Naive thymus-derived CD8-positive, alpha-beta T cell (primary cell): ENCODE results near the gene CLTCL1. TPM values are rescaled to one million over a fixed set of nuclear protein-coding genes. Genes with fewer than 3 reads are reported as not detected.
"Not testable (repeated sequence)": the region's sequence is repeated elsewhere in the genome, so short reads cannot be mapped to it uniquely, and the experiment has no call there.

Source experiments
- ATAC-seq, 2 donors: fragments of 150-1000 bp; cut with Tn5 transposase in 1 of 2; sonication (Bioruptor Pico), chemical (Tn5 transposase) in 1 of 2; 1 replicate in 1 of 2; 2 replicates in 1 of 2; pipeline ENCODE4 v1.10.0; 2021; ENCODE audit warnings: mild to moderate bottlenecking in 2 of 2, moderate library complexity in 2 of 2
- POLR2A ChIA-PET: fragments of 350-600 bp; sonication (Branson Sonifier 250); formaldehyde crosslinking; loops from one replicate; lab custom pipeline; 2021; ENCODE audit warnings: antibody characterized with exemption; lab: Charles Lee
- DNase-seq, 10 donors: peaks; one replicate each; pipeline versions ENCODE4 v3.0.0 to v3.0.0-alpha.2; 2020 to 2022
- H3K27ac Mint-ChIP-seq, 10 donors: one replicate each; pipeline ENCODE4 v1.8.0; 2020 to 2022; ENCODE audit warnings: mild to moderate bottlenecking in 10 of 10, mixed read lengths in 10 of 10, moderate library complexity in 4 of 10, inconsistent platforms in 1 of 10
- H3K27me3 Mint-ChIP-seq, 5 donors: one replicate each; pipeline ENCODE4 v1.8.0; 2021 to 2022; ENCODE audit warnings: mixed read lengths in 5 of 5
- H3K36me3 Mint-ChIP-seq, 3 donors: one replicate each; pipeline ENCODE4 v1.8.0; 2020 to 2022; ENCODE audit warnings: mixed read lengths in 3 of 3, mild to moderate bottlenecking in 2 of 3, inconsistent platforms in 1 of 3
- H3K4me1 Mint-ChIP-seq, 4 donors: one replicate each; pipeline ENCODE4 v1.8.0; 2021 to 2022; ENCODE audit warnings: mixed read lengths in 4 of 4
- H3K4me3 Mint-ChIP-seq, 10 donors: one replicate each; pipeline ENCODE4 v1.8.0; 2020 to 2022; ENCODE audit warnings: mild to moderate bottlenecking in 10 of 10, mixed read lengths in 10 of 10, moderate library complexity in 6 of 10, inconsistent platforms in 1 of 10
- H3K9me3 Mint-ChIP-seq, 9 donors: one replicate each; pipeline ENCODE4 v1.8.0; 2020 to 2022; ENCODE audit warnings: mixed read lengths in 9 of 9, mild to moderate bottlenecking in 3 of 9, inconsistent platforms in 1 of 9, moderate library complexity in 1 of 9
- polyA plus RNA-seq, 3 donors: library from polyadenylated mRNA; unstranded; fragments of 300-500 nt; fragmentation: Illumina TruSeq; gene quantifications; one replicate each; pipeline ENCODE4 v1.2.3, GENCODE V29; 2021
- total RNA-seq, 8 experiments: library from RNA in 2 of 8; stranded (reverse) in 2 of 8; gene quantifications; one replicate each; pipeline ENCODE4 v1.2.3 and lab custom pipeline; 2021 to 2026

Gene CLTCL1
- total and polyA plus RNA-seq, 5 experiments from 2014 or later = 0.07 to 2.3 (median 0.61) TPM

DNA sequence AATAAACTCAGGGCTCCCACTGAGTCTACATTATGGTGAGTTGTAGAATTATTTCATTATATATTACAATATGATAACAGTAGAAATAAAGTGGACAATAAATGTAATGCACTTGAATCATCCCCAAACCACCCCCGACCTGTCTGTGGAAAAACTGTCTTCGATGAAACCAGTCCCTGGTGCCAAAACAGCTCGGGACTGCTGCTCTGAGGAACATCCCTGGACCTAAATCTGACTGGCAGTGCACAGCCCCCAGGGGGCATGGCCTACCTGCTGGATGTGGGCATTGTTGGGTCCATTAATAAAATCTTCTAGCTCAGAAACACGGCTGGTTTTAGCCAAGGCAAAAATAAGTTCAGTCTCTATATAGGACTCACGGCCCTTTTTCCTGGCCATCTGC is 83.6 kb downstream of the CLTCL1 start:
- no peak overlapping the region for H3K27ac Mint-ChIP-seq

DNA sequence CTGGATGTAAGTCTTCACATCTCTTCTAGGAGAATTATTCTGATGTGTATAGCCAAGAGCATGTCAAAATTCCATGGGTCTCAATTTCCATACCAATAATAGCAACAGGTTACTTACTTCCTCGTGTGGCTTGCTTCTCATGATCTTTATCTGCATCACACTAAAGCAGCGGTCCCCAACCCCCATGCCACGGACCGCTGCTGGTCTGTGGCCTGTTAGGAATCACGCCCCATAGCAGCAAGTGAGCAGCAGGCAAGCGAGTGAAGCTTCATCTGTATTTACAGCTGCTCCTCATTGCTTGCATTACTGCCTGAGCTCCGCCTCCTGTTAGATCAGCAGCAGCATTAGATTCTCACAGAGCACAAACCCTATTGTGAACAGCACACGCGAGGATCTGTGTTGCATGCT is 84.1 kb downstream of the CLTCL1 start:
- POLR2A ChIA-PET = no interaction called here
- peaks cover 0 to 7% (median 0%) of the 10 kb centered on the region in 4 donors for H3K4me1 Mint-ChIP-seq
- no peak overlapping the region for H3K27ac Mint-ChIP-seq
- peaks cover 11 to 36% (median 23%) of the 10 kb centered on the region in 5 donors for H3K27me3 Mint-ChIP-seq
- DNase-seq (no peak), ATAC-seq (no peak)
- peaks cover 0 to 6% (median 0%) of the 10 kb centered on the region in 9 donors for H3K9me3 Mint-ChIP-seq
- H3K36me3 Mint-ChIP-seq = peaks cover 0 to 5% (median 0%) of the 10 kb centered on the region in 3 donors
- no peak overlapping the region for H3K4me3 Mint-ChIP-seq

More for the DNA sequence above, 83.6 kb downstream of the CLTCL1 start:
- peaks cover 0 to 3% (median 0%) of the 10 kb centered on the region in 4 donors for H3K4me1 Mint-ChIP-seq
- peaks cover 0 to 2% (median 0%) of the 10 kb centered on the region in 9 donors for H3K9me3 Mint-ChIP-seq
- POLR2A ChIA-PET = no interaction called here
- peaks cover 11 to 36% (median 23%) of the 10 kb centered on the region in 5 donors for H3K27me3 Mint-ChIP-seq
- DNase-seq (no peak), ATAC-seq (no peak)
- H3K36me3 Mint-ChIP-seq = peaks cover 0 to 5% (median 0%) of the 10 kb centered on the region in 3 donors
- no peak overlapping the region for H3K4me3 Mint-ChIP-seq

DNA sequence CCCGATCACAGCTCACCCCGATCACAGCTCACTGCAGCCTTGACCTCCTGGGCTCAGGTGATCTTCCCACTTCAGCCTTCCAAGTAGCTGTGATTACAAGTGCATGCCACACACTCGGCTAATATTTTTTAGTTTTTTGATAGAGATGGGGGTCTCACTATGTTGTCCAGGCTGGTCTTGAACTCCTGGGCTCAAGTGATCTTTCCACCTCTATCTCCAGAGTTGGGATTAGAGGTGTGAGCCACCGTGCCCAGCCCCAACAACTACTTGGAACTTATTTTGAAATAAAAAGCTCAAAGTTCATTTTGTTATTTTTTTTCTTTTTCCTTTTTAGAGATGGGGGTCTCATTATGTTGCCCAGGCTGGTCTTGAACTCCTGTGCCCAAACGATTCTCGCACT is 85.2 kb downstream of the CLTCL1 start:
- H3K36me3 Mint-ChIP-seq = peaks cover 0 to 5% (median 0%) of the 10 kb centered on the region in 3 donors
- no peak overlapping the region for H3K27ac Mint-ChIP-seq
- H3K4me3 Mint-ChIP-seq = no peak overlapping the region
- no peak for DNase-seq
- POLR2A ChIA-PET = no interaction called here
- peaks cover 0 to 7% (median 0%) of the 10 kb centered on the region in 4 donors for H3K4me1 Mint-ChIP-seq
- peaks cover 0 to 10% (median 0%) of the 10 kb centered on the region in 9 donors for H3K9me3 Mint-ChIP-seq
- no peak for ATAC-seq
- peaks cover 11 to 36% (median 23%) of the 10 kb centered on the region in 5 donors for H3K27me3 Mint-ChIP-seq

DNA sequence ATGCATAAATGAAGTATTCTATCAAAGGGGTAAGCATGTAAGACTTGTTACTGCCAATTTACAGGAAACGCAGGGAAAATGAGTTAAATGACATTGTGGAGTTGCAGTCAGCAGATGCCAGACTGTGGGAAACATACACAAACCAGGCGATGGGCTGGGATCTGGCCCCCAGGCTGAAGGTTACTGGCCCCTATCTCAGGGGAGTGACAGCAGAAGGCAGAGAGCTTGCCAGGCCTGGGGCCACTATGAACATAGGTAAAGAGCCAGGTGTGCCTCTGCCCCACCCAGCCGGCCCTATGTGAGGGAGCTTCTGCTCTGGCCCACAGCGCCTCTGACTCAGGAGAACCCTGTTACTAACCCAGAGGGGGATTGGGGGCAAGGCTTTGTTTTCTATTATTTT is 86.9 kb downstream of the CLTCL1 start:
- no peak for DNase-seq
- POLR2A ChIA-PET = no interaction called here
- Mint-ChIP-seq H3K36me3 (peaks cover 0 to 2% (median 0%) of the 10 kb centered on the region in 3 donors), H3K27me3 (peaks cover 9 to 29% (median 19%) of the 10 kb centered on the region in 5 donors), H3K4me3 (no peak overlapping the region), H3K4me1 (peaks cover 0 to 6% (median 0%) of the 10 kb centered on the region in 4 donors), H3K27ac (peak overlapping the region in 1 of 10 donors; percentile 36), H3K9me3 (peaks cover 0 to 10% (median 0%) of the 10 kb centered on the region in 9 donors)
- no peak for ATAC-seq

DNA sequence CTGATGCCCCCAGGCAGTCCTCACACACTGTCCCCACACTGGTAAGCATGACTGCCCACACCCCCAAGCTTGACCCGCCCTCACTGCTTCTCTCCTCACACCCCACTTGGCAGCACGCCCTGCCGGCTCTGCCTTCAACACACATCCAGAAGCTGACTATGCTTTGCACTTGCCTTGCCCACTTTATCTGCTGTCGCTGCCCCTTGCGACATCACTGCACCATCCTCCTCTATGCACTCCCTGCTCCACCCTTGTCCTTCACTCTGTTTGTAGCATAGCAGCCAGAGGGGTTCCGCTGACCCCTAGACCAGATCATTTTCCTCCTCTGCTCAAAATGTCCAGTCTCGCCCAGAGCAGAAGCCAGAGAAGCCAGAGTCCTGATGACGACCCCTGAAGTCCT is 87.7 kb downstream of the CLTCL1 start:
- peak overlapping the region in 1 of 10 donors; percentile 36 for H3K27ac Mint-ChIP-seq
- peaks cover 0 to 6% (median 0%) of the 10 kb centered on the region in 4 donors for H3K4me1 Mint-ChIP-seq
- no peak overlapping the region for H3K4me3 Mint-ChIP-seq
- H3K27me3 Mint-ChIP-seq = peaks cover 4 to 21% (median 11%) of the 10 kb centered on the region in 5 donors
- DNase-seq (no peak), ATAC-seq (no peak)
- peaks cover 0 to 10% (median 0%) of the 10 kb centered on the region in 9 donors for H3K9me3 Mint-ChIP-seq
- POLR2A ChIA-PET = no interaction called here
- H3K36me3 Mint-ChIP-seq = no peaks in the 10 kb centered on the region

DNA sequence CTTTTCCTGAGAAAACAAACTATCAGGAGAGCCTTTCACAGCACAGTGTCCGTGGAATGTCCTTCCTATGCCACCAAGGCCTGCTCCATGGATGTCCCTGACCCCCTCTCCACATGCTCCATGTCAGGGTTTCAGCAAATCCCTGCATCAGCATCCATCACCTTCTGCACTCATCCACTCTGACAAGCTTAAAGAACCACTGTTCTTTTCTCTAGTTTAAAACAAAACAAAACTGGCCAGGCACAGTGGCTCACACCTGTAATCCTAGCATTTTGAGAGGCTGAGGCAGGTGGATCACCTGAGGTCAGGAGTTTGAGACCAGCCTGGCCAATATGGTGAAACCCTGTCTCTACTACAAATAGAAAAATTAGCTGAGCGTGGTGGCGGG is 88.7 kb downstream of the CLTCL1 start:
- H3K27me3 Mint-ChIP-seq = peaks cover 0 to 11% (median 9%) of the 10 kb centered on the region in 5 donors
- H3K9me3 Mint-ChIP-seq, H3K4me3 Mint-ChIP-seq, POLR2A ChIA-PET, H3K36me3 Mint-ChIP-seq, H3K4me1 Mint-ChIP-seq, DNase-seq, ATAC-seq: not testable (repeated sequence)
- H3K27ac Mint-ChIP-seq = peak overlapping the region in 1 of 10 donors; percentile 40

DNA sequence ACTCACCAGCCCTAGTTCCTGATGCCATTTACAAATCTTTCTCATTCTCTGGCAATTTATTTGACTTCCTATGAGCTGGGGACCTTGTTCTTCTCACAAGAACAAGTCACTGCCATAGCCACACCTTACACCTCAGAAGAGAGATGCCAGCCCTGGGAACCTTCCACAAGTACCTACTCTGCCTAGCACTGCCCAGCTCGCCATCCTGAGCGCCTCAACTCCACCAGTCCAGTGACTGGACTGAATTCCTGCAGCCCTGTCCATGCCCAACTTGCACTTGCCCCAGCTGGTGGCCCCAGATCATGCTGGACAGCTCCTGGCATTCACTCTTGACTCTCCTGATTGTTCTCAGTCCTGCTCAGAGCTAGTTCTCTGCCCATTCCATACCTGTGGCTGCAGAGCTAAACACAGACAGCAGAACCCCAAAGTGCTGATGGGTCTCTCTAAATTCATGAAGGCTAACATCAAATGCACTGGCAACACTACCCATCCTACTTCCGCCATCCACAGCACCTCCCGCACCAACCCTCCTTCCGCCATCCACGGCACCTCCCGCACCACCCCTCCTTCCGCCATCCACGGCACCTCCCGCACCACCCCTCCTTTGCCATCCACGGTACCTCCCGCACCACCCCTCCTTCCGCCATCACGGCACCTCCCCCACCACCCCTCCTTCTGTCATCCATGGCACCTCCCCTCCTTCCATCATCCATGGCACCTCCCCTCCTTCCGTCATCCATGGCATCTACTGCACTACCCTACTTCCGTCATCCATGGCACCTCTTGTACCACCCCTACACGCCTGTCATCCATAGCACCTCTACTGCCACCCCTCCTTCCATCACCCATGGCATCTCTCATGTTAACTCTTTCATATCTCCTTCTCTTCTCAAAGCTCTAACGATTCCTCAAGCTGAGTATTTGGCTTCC is 89.4 kb downstream of the CLTCL1 start:
- no peak for ATAC-seq

DNA sequence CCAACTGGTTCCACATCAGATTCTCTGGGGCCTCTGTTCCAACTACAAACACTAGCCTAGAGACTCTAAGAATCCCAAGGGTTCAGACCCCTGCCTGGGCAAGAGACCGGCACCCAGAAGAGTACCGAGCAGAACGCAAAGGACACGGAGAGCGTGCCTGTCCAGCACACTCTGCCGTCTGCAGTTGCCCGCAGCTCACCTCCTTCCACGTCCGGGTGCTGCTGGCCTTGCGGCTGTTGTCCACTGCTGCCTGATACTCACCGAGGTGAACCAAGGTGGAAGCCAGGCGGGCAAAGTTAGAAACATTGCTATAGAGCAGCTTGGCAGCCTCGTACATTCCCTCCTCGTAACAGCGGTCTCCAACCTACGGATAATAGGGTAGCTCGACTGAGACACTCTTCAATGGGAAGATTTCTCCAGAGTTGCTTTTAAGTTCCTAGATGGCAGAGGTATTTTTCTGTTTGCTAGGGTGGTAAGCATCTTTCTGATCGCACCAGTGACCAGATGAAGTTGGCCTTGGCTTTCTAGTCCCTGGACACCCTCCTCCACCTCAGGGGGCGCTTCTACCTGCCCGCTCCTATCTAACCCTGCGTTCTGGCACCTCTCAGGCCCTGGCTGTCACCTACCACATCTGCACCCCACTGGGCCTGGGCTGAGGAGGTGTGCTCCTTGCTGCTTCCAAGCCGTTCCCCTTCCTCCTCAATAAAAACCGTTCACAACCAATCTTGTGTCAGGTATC is 90.2 kb downstream of the CLTCL1 start:
- H3K4me1 Mint-ChIP-seq = peaks cover 0 to 9% (median under 1%) of the 10 kb centered on the region in 4 donors
- no peaks in the 10 kb centered on the region for H3K36me3 Mint-ChIP-seq
- H3K27me3 Mint-ChIP-seq = peaks cover 0 to 16% (median 6%) of the 10 kb centered on the region in 5 donors
- H3K4me3 Mint-ChIP-seq = no peak overlapping the region
- ATAC-seq = no peak
- POLR2A ChIA-PET = no interaction called here
- DNase-seq = no peak
- peaks cover 0 to 10% (median 0%) of the 10 kb centered on the region in 9 donors for H3K9me3 Mint-ChIP-seq
- H3K27ac Mint-ChIP-seq = no peak overlapping the region

More for the DNA sequence above, 89.4 kb downstream of the CLTCL1 start:
- POLR2A ChIA-PET = no interaction called here
- H3K4me3 Mint-ChIP-seq = no peak overlapping the region
- H3K36me3 Mint-ChIP-seq = no peaks in the 10 kb centered on the region
- no peak for DNase-seq
- H3K9me3 Mint-ChIP-seq = peaks cover 0 to 10% (median 0%) of the 10 kb centered on the region in 9 donors
- peak overlapping the region in 1 of 10 donors; percentile 40 for H3K27ac Mint-ChIP-seq
- peaks cover 0 to 9% (median 0%) of the 10 kb centered on the region in 4 donors for H3K4me1 Mint-ChIP-seq
- peaks cover 0 to 13% (median 6%) of the 10 kb centered on the region in 5 donors for H3K27me3 Mint-ChIP-seq

DNA sequence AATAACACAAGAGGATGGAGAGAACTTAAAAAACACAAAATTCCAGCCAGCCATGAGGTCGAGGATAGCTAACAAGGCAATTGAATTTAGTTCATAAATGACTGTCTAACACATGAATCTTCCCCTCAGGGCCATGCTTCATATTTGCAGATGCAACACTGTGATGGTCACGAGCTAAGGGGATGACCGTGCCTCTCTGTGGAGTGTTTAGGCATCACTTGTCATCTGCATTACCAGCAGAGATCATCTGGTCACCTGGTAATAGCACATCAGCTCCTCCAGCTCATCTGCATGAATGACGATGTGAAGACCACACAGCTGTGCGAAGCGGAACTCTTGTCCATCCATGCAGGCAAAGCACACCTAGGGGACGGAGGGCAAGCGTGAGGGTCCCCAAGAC is 92.0 kb downstream of the CLTCL1 start:
- H3K9me3 Mint-ChIP-seq = peaks cover 0 to 10% (median 0%) of the 10 kb centered on the region in 9 donors
- ATAC-seq (no peak), DNase-seq (no peak)
- H3K27me3 Mint-ChIP-seq = peaks cover 0 to 16% (median 6%) of the 10 kb centered on the region in 5 donors
- H3K27ac Mint-ChIP-seq = peak overlapping the region in 1 of 10 donors; percentile 46
- no peak overlapping the region for H3K4me3 Mint-ChIP-seq
- H3K4me1 Mint-ChIP-seq = peaks cover 12 to 15% (median 13%) of the 10 kb centered on the region in 4 donors
- no peaks in the 10 kb centered on the region for H3K36me3 Mint-ChIP-seq
- POLR2A ChIA-PET = no interaction called here

DNA sequence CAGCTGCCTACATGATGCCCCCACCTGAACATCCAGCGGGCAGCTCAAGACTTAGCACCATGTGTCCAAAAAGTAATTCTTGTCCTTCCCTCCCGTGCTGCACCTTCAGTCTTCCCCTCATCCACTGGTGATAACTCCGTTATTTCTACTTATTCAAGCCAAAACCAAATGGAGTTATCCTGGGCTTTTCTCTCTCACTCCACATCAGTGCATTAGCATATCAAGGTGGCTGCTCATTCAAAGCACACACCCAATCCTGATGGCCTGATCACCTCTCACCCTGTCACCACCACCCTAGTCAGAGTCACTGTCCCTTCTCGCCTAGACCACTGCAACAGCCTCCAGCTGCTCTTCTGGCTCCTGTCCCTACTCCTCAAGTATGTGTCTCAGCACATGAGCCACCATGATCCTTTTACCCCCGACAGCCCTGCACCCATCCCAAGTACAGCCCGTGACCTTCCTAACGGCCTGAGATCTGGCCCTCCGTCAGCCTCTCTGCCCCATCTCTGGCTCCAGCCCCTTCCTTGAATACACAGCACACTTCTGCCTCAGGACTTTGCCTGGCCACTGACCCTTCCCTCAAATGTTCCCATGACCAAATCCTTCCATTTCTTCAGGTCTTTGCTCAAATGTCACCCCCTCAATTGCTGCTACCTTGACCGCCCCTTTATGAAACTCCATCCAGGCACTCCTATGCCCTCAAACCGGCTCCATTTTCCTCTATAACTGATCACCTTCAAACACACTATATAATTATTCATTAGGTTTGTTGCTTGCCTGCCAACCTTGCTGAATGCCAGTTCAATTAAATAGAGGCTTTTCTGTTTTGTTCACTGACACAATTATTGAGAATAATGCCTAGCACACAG is 93.3 kb downstream of the CLTCL1 start:
- Mint-ChIP-seq H3K27ac (no peak overlapping the region), H3K27me3 (peaks cover 0 to 9% (median 2%) of the 10 kb centered on the region in 5 donors), H3K36me3 (no peaks in the 10 kb centered on the region), H3K4me1 (peaks cover 10 to 15% (median 13%) of the 10 kb centered on the region in 4 donors), H3K4me3 (no peak overlapping the region), H3K9me3 (peaks cover 0 to 10% (median 0%) of the 10 kb centered on the region in 9 donors)
- ATAC-seq (no peak), DNase-seq (no peak)
- POLR2A ChIA-PET = no interaction called here

DNA sequence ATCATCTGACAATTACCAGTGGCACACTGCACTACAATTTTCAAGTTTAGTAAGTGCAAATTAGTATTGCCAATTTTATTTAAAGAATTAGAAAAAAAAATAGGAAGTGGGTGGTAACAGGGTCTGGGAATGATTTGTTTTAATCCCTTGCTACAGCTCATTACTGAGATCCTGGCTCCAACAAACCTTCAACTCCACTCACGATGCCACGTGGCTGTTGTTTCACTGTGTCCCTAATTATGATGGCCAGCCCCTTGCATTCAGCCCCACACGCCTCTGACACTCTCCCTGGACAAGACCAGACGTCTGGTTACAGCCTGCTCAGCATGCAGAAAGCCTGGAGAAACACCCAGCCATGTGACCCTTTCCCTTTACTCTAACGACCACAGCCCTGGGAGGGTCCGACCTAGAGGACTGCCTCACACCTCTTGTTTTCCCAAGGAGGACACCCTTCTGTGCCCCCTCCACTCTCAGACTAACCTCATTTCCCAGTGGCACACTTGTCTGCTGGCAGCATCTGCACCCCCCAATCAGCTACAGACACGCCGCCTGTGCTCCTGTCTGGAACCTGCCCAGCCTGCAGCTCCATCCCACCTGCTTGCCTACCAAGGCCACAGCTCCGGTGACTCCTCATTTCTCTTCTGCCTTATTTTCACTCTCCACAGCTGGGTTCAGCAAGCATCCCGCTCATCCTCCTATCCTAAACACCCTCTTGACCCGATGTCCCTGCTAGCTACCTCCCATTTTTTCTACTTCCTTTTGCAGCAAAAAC is 94.5 kb downstream of the CLTCL1 start:
- Mint-ChIP-seq H3K4me3 (no peak overlapping the region), H3K36me3 (no peaks in the 10 kb centered on the region), H3K4me1 (peaks cover 6 to 15% (median 13%) of the 10 kb centered on the region in 4 donors), H3K27me3 (peaks cover 0 to 9% (median 2%) of the 10 kb centered on the region in 5 donors), H3K27ac (no peak overlapping the region), H3K9me3 (no peaks in the 10 kb centered on the region)
- no peak for ATAC-seq
- DNase-seq = no peak
- POLR2A ChIA-PET = no interaction called here
